ENCODE measurements around the gene GATAD2A.

- no peak for TF ChIP-seq SUZ12 (IDR thresholded peaks at IDR 0.05; ENCODE audit: extremely low read depth, insufficient read depth, insufficient read length)
- no peak for TF ChIP-seq ZNF274 (IDR thresholded peaks at IDR 0.05; ENCODE audit: low read depth, low read length)
- TF ChIP-seq YY1 (IDR thresholded peaks at IDR 0.05; ENCODE audit: insufficient read depth, insufficient read length), result no peak
Measured at GRCh38 chr19:19459073-19459472, 53.6 kb downstream of the GATAD2A start.

All from NT2/D1 (cell line).